ENCODE measurements around the gene PVALB. TPM values are rescaled to one million over a fixed set of nuclear protein-coding genes. Genes with fewer than 3 reads are reported as not detected.

Gene PVALB
- polyA plus RNA-seq, 3 donors, result 0.65 TPM; not detected in 2

DNA sequence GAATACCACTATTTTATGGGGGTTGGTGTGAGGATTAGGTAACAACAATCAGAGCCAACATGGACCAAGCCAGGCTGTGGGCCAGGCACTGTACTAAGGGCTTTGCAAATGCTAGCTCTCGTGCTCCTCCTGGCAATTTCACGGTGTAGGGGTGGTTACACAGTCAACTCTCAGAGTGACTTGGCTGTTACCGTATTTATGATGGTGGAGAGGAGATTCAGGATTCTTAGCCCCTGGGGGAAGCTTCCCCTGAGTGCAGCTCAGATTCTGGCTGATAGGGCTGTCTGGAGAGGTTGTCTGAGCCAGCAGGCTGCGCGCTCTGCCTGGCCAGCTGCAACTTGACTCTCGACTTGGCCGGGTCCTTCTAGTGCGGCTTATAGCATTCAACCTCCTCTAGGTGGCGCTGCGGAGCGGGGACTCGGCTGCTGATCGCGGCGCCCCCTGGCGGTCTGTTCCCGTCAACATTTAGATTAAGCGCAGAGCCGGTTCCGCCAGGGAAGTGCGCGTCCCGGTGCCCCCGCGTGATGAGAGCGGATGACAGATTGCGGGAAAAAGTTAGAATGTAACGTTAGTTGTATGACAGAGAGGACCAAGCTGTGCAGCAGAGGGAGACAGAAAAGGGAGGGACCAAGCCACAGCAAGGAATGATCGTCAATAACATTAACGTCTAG lies 39.4 kb upstream of the PVALB start:
- peak overlapping the region; percentile 54 for H3K4me2 ChIP-seq (replicated peaks; ENCODE audit: extremely low read depth, low read length, poor library complexity, severe bottlenecking)
- peak overlapping the region; percentile 39 to 94 for H3K4me3 Mint-ChIP-seq
- intact Hi-C loops (cut with micrococcal nuclease), result loop anchor here (2.0 to 10.0 kb wide), 3 partner anchors 73 to 311 kb away; no protein-coding TSS in a partner anchor

DNA sequence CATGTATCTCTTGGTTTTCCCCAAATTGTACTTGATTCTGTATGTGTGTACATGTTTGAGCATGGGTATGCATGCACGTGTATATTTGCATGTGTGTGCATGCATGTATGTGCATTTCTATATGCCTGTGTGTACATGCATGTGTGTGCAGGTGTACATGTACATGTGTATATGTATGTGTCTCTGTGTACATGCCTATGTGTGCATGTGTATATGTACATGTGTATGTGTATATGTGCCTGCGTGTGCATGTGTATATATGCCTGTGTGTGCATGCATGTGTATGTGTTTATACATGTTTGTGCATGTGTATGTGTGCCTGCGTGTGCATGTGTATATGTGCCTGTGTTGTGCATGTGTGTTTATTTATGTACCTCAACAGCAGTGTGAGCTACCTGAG lies 38.6 kb upstream of the PVALB start:
- H3K4me2 ChIP-seq (replicated peaks; ENCODE audit: extremely low read depth, low read length, poor library complexity, severe bottlenecking), result no peak overlapping the region
- WGBS (ENCODE audit: insufficient coverage), result 100% methylated on average over 3 of the region's 3 CpGs
- intact Hi-C loops (cut with micrococcal nuclease), result loop anchor here (5.0 to 10.0 kb wide), 2 partner anchors 122 to 311 kb away; no protein-coding TSS in a partner anchor
- DNase-seq, result no peak
- peaks cover 5 to 10% (median 10%) of the 10 kb centered on the region in 3 donors for H3K27me3 Mint-ChIP-seq (ENCODE audit: low read depth in 3 of 3)
- H3K4me3 ChIP-seq (replicated peaks in 1 of 3; ENCODE audit: low read depth in 2 of 3, low read length in 3 of 3), result no peak overlapping the region
- H2AFZ ChIP-seq (ENCODE audit: insufficient read depth, low read depth, low read length, poor library complexity, severe bottlenecking), result no peak overlapping the region
- H3K27ac Mint-ChIP-seq, result no peak overlapping the region
- H3K9me3 Mint-ChIP-seq, result peaks cover 0 to 12% (median 7%) of the 10 kb centered on the region in 7 donors
- H3K79me2 ChIP-seq (ENCODE audit: insufficient read depth, low read length), result no peaks in the 10 kb centered on the region
- TF ChIP-seq, protein P1, sequence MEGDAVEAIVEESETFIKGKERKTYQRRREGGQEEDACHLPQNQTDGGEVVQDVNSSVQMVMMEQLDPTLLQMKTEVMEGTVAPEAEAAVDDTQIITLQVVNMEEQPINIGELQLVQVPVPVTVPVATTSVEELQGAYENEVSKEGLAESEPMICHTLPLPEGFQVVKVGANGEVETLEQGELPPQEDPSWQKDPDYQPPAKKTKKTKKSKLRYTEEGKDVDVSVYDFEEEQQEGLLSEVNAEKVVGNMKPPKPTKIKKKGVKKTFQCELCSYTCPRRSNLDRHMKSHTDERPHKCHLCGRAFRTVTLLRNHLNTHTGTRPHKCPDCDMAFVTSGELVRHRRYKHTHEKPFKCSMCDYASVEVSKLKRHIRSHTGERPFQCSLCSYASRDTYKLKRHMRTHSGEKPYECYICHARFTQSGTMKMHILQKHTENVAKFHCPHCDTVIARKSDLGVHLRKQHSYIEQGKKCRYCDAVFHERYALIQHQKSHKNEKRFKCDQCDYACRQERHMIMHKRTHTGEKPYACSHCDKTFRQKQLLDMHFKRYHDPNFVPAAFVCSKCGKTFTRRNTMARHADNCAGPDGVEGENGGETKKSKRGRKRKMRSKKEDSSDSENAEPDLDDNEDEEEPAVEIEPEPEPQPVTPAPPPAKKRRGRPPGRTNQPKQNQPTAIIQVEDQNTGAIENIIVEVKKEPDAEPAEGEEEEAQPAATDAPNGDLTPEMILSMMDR (IDR thresholded peaks at IDR 0.05), result no peak
- H3K36me3 ChIP-seq (replicated peaks in 1 of 2; ENCODE audit: control insufficient read depth in 1 of 2, insufficient read depth in 2 of 2, low read length in 2 of 2), result no peaks in the 10 kb centered on the region
- H3K36me3 Mint-ChIP-seq, result no peaks in the 10 kb centered on the region
- peaks cover 0 to 9% of the 10 kb centered on the region in 2 donors for H3K27me3 ChIP-seq (ENCODE audit: control insufficient read depth in 2 of 2, insufficient read depth in 2 of 2, low read length in 2 of 2)
- peaks cover 52 to 59% of the 10 kb centered on the region in 2 donors for H3K4me1 ChIP-seq (ENCODE audit: control insufficient read depth in 1 of 2, insufficient read depth in 2 of 2, low read length in 2 of 2)
- no peak overlapping the region for H3K9ac ChIP-seq (ENCODE audit: insufficient read depth, low read length, poor library complexity, severe bottlenecking)
- H3K27ac ChIP-seq (ENCODE audit: low read depth in 1 of 2, low read length in 2 of 2), result no peak overlapping the region
- H3K4me1 Mint-ChIP-seq, result peaks cover 52% of the 10 kb centered on the region
- H3K9me3 ChIP-seq (replicated peaks in 1 of 2; ENCODE audit: control insufficient read depth in 1 of 2, insufficient read depth in 1 of 2, low read length in 2 of 2), result peaks cover 0 to 3% of the 10 kb centered on the region in 2 donors
- H4K20me1 ChIP-seq (ENCODE audit: insufficient read depth, low read length), result no peaks in the 10 kb centered on the region
- no peak overlapping the region for H3K4me3 Mint-ChIP-seq

More for the DNA sequence above, 39.4 kb upstream of the PVALB start:
- Histone ChIP-seq H3K9ac (ENCODE audit: insufficient read depth, low read length, poor library complexity, severe bottlenecking) (no peak overlapping the region), H3K4me1 (ENCODE audit: control insufficient read depth in 1 of 2, insufficient read depth in 2 of 2, low read length in 2 of 2) (peaks cover 58 to 67% of the 10 kb centered on the region in 2 donors), H3K27me3 (ENCODE audit: control insufficient read depth in 2 of 2, insufficient read depth in 2 of 2, low read length in 2 of 2) (peaks cover 0 to 4% of the 10 kb centered on the region in 2 donors), H2AFZ (ENCODE audit: insufficient read depth, low read depth, low read length, poor library complexity, severe bottlenecking) (peak overlapping the region; percentile 14), H4K20me1 (ENCODE audit: insufficient read depth, low read length) (no peaks in the 10 kb centered on the region), H3K79me2 (ENCODE audit: insufficient read depth, low read length) (peaks cover 5% of the 10 kb centered on the region), H3K9me3 (replicated peaks in 1 of 2; ENCODE audit: control insufficient read depth in 1 of 2, insufficient read depth in 1 of 2, low read length in 2 of 2) (peaks cover 0 to 3% of the 10 kb centered on the region in 2 donors), H3K4me3 (replicated peaks in 1 of 3; ENCODE audit: low read depth in 2 of 3, low read length in 3 of 3) (peak overlapping the region in 1 of 3 experiments; percentile 39), H3K36me3 (replicated peaks in 1 of 2; ENCODE audit: control insufficient read depth in 1 of 2, insufficient read depth in 2 of 2, low read length in 2 of 2) (no peaks in the 10 kb centered on the region), H3K27ac (ENCODE audit: low read depth in 1 of 2, low read length in 2 of 2) (no peak overlapping the region)
- Mint-ChIP-seq H3K36me3 (no peaks in the 10 kb centered on the region), H3K9me3 (peaks cover 0 to 12% (median 7%) of the 10 kb centered on the region in 7 donors), H3K27me3 (ENCODE audit: low read depth in 3 of 3) (peaks cover under 1 to 3% (median 2%) of the 10 kb centered on the region in 3 donors), H3K4me1 (peaks cover 60% of the 10 kb centered on the region), H3K27ac (peak overlapping the region in 3 of 7 donors; percentile 59 to 91 (median 74))
- 7% methylated on average over 26 of the region's 30 CpGs for WGBS (ENCODE audit: insufficient coverage)
- DNase-seq, result peak; percentile 89 to 92 (median 90)
- TF ChIP-seq, protein P1 (IDR thresholded peaks at IDR 0.05), result peak; percentile 100

Measured in CD14-positive monocyte (primary cell).